GM18867 (cell line): ENCODE results near the gene TMEM229B.

Source experiments
- ATAC-seq: cut with Tn5 transposase; IDR thresholded peaks from one replicate; pipeline ENCODE4 v1.9.1; 2021; ENCODE audit warnings: mild to moderate bottlenecking, moderate library complexity; ENCODE audit not compliant: unreplicated experiment

TMEM229B gene

GRCh38 chr14:67487937-67488893, at the start of gene TMEM229B:
TSS of gene TMEM229B (minus strand) at chr14:67488721. CDS start at chr14:67473923, 14,798 bp downstream.
- ATAC-seq: peak; percentile 93

GRCh38 chr14:67537736-67538135, 49.2 kb upstream of the TMEM229B start:
- ATAC-seq: no peak

- ATAC-seq: no peak
Observed at GRCh38 chr14:67536087-67536486, 47.6 kb upstream of the TMEM229B start.

GRCh38 chr14:67533754-67534085, 45.2 kb upstream of the TMEM229B start:
- ATAC-seq: no peak

- no peak for ATAC-seq
Observed at GRCh38 chr14:67532998-67533753, 44.7 kb upstream of the TMEM229B start, which contains the start of gene PLEKHH1. TSS of gene PLEKHH1 (plus strand) at chr14:67533290. CDS start at chr14:67541868, 8,578 bp downstream.

- no peak for ATAC-seq
Observed at GRCh38 chr14:67532606-67532997, 44.1 kb upstream of the TMEM229B start.

GRCh38 chr14:67529947-67530935, 41.7 kb upstream of the TMEM229B start:
- ATAC-seq: no peak

GRCh38 chr14:67528276-67528675, 39.8 kb upstream of the TMEM229B start:
- ATAC-seq: no peak

- ATAC-seq: no peak
Observed at GRCh38 chr14:67527756-67528155, 39.2 kb upstream of the TMEM229B start.

GRCh38 chr14:67526676-67527459, 38.3 kb upstream of the TMEM229B start:
- ATAC-seq: peak; percentile 42

- ATAC-seq: no peak
Observed at GRCh38 chr14:67526181-67526580, 37.7 kb upstream of the TMEM229B start.

GRCh38 chr14:67525389-67525788, 36.9 kb upstream of the TMEM229B start:
- ATAC-seq: no peak

GRCh38 chr14:67524634-67524963, 36.1 kb upstream of the TMEM229B start:
- no peak for ATAC-seq

- ATAC-seq: no peak
Observed at GRCh38 chr14:67523764-67524633, 35.5 kb upstream of the TMEM229B start.

- no peak for ATAC-seq
Observed at GRCh38 chr14:67522270-67522669, 33.7 kb upstream of the TMEM229B start.

GRCh38 chr14:67520482-67520881, 32.0 kb upstream of the TMEM229B start:
- no peak for ATAC-seq

- no peak for ATAC-seq
Observed at GRCh38 chr14:67519406-67519805, 30.9 kb upstream of the TMEM229B start.

GRCh38 chr14:67517083-67517482, 28.6 kb upstream of the TMEM229B start:
- ATAC-seq: no peak

GRCh38 chr14:67516676-67517075, 28.2 kb upstream of the TMEM229B start:
- no peak for ATAC-seq
